CD1c-positive myeloid dendritic cell (primary cell): ENCODE measurements around the gene SPIN2A.
"Not testable (repeated sequence)": the region's sequence is repeated elsewhere in the genome, so short reads cannot be mapped to it uniquely, and the experiment has no call there.

Experiments
- DNase-seq: peaks from one replicate; pipeline ENCODE4 v3.0.0-alpha.2; 2016; ENCODE audit errors: extremely low spot score

SPIN2A gene

DNA sequence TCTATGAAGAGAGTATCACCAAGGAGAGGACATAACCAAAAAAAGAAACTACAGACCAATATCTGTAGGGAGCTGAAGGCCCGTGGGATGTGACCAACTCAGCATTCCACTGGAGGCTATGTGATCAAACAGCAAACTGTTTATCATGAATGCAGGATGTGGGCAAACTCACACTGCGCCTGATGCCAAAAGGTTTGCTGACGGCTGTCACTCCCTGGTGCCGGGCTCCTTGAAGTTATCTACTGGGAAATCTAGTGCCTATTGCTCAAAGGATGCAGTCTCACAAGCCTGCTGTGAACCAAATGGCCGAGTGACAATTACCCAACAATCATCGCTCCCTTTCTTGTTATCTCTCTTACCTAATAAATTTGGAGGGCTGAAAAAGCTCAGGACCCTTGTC is 34.3 kb downstream of the SPIN2A start:
- DNase-seq = not testable (repeated sequence)
